NCI-H524 (cell line): ENCODE measurements around the gene FEM1B.

ENCODE experiments used
- DNase-seq, 2 experiments: peaks; one replicate each; lab custom pipeline; 2025; lab: John Stamatoyannopoulos, UW

The FEM1B gene

DNA sequence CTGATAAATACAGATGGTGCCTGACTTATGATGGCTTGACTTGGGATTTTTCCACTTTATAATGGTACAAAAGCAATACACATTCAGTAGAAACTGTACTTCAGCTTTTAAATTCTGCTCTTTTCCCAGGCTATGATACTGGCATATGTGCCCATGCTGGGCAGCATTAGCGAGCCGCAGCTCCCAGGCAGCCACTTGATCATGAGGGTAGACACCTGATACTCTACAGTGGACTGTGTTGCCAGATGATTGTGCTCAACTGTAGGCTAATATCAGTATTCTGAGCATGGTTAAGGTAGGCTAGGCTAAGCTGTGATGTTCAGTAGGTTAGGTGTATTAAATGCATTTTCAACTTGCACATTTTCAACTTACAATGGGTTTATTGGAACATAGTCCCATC, 17.7 kb upstream of the FEM1B start:
- DNase-seq, result peak; percentile 80 to 89

DNA sequence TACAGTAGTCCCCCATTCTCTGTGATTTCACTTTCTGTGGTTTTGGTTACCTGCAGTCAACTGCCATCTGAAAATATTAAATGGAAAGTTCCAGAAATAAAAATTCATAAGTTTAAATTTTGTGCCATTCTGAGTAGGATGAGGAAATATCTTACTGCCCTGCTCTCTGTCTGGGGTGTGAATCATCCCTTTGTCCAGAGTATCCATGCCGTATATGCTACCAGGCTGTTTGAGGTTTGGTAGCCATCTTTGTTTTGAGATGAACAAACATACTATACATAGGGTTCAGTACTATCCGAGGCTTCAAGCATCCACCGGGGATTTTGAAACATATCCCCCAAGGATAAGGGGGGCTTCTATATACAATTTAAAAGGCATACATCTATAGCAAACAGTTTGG, 16.3 kb upstream of the FEM1B start:
- no peak for DNase-seq

DNA sequence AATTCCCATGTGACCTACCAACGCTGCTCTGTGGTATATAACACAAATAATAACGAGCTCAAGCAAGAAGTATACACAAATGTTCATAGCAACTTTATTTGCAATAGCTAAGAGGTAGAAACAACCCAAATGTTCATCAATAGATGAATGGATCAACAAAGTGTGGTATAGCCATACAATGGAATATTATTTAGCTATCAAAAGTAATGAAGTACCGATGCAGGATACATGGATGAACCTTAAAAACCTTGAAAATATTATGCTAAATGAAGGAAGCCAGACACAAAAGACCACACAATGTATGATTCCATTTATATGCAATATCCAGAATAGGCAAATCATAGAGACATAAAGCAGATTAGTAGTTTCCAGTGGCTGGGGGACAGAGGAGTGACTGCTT, 15.6 kb upstream of the FEM1B start:
- no peak for DNase-seq

DNA sequence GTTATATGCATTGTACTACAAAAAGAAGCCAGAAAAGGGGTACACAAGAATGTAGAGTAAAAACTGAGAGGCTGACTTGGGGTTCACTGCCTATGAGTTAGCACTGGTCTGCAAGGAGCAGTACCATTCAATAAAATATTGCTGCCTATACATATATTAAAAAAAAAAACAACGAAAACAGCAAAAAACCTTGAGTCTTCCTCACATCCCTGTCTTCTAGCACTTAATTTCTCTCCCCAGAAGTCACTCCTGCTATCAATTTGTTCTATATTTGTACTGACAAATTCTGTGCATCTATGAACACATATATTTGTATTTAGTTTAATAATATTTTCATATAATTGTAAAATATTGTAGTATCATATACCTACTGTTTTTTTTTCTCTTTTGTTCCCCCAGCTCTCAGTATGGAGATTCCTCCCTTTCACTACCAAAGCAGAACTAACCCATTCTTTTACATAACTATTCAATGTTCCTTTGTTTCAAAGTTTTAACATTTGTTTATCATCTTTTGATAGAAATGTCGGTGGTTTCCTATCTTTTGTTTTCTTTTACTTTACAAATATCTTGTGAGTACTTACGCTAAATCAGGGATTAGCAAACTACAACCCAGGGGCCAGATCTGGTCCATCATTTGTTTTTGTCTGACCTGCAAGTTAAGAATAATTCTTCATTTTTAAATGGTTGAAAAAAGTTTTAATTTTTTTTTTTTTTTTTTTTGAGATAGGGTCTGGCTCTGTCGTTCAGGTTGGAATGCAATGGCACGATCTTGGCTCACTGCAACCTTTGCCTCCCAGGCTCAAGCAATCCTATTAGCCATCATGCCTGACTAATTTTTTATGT, 14.8 kb upstream of the FEM1B start:
- no peak for DNase-seq

DNA sequence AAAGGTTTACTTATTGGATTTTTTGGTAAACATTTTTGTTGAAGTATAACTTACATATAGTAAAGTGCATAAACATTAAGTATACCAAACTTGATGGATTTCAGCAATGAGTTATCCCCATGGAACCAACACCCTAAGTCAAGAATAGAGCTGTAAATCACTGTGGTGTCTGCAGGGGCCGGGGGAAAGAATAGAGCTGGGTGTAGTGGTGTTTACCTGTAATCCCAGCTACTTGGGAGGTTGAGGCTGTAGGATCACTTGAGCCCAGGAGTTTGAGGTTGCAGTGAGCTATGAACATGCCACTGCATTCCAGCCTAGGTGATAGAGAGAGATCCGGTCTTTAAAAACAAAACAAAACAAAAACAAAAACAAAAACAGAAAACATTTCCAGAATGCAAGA, 13.3 kb upstream of the FEM1B start:
- DNase-seq, result no peak

DNA sequence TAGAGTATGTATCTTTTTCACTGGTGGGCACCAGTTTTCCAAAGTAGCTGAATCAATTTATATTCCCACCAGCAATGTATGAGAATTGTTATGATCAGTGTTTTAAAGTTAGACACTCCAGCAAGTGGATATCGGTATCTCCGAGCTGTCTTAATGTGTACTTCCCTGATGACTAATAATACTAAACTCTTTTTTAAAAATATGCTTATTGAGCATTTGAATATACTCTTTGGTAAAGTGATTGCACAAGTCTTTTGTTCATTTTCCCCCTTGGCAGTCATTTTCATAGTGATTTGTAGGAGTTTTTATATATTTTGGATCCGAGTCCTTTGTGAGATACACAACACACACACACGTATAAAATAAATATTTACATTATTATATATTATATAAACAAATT, 12.5 kb upstream of the FEM1B start:
- no peak for DNase-seq

DNA sequence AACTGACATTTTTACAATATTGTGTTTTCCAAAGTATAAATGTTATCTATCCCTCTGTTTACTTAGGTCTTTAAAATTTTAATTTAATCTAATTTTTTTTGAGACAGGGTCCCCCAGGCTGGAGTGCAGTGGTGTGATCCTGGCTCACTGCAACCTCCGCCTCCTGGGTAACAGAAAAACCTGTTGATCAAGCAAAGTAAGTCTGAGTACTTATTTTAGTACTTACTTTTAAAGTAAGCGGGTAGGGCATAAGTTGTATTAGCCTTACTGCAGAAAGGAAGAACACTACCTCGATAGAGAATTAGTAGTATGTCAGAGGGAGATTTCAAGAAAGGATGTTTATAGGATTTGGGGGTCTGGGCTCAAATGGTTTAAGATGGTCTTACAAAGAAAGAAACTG, 11.9 kb upstream of the FEM1B start:
- no peak for DNase-seq

DNA sequence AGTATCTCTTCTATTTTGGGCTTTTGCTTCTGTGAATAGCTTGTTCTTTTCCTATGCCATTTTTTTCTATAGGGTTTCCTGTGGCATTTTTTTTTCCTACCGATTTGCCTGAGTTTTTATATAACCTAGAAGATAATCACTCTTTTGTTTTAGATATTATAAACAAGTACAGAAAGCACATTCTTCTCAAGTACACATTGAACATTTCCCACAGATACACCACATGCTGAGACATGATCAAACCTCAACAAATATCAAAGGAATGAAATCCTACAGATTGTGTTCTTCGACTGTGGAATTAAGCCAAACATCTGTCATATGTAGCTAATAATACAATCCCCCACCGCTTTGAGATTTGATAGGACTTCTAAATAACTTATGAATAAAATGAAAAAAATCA, 9.1 kb upstream of the FEM1B start:
- peak in 1 of 2 experiments; percentile 35 for DNase-seq

DNA sequence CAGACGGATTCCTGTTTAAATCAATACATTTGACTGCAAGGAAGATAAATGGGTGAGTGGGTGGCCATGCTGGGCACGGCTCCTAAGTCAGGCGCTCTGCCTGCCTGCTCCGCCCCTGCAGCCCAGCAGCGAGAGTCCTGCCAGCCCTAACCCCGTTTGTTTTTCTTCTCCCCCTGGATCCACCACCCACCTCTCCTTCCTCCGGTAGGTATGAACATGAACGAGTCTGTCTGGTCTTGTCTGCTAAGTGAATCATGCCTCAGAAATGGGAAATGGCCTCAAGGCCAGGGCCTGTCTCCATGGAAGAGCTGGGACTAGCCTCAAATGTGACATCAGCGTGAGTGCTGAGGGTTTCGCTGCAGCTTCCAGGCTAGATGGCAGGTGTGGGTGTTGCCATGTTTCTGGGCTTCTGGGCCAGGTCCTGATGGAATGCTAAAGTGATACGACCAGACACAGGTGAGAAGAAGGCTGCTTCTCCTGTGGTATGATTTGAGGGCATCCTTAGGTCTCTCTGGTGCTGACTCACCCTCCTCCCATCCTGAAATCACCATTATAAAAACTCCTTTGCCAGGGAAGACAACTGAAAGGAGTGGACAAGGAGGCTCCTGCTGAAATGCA, 5.6 kb upstream of the FEM1B start:
- no peak for DNase-seq

DNA sequence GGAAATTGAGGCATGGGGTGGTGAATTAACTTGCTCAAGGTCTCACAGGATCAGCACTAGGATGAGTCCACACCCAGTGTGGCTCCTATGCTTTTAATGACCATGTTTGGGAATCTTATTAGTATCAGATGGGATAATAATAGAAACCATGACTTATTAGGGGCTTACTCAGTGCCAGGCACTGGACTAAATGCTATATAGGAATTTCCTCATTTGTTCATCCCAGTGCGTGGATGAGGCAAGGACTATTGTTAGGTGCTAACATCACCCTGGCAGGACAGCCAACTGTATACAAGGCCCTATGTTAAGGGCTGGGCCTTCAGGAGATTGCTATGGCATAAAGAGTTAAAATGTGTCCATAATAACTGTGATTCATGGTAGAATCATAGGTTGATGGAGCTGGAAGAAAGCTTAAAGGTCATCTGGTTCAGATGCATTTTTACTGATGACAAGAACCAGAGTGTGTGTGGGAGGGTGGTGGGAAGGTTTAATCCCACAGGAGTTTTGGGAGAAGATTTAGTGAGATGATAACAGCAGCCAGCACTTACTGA, 4.7 kb upstream of the FEM1B start:
- no peak for DNase-seq

DNA sequence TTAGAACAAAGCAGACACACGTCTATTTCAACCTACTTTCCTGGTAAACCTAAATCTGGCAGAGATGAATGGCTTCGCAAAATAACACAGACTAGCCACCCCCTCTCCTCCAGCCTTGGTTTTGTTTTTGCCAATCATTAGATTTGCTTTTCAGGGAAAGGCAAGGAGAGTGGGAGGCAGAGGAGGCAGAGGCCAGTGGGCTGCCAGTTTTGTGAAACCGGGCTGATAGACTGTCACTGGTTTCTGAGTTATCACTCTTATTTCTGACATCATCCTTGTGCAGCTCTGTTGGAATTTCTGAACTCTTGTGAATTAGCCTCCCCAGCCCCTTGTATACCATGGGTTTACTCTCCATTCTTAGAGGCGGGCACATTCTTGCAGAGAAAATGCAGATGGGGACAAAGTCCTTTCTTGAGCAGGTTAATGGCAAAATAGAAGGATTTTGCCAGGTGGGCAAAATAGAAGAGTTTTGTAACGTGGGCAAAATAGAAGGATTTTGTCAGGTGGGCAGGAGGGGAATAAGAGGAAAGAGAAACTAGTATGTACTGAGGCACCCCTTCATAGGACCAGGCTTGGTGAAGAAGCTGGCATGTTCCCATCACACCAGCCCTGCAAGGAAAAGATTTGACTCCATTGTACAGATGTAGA, 3.2 kb upstream of the FEM1B start:
- DNase-seq, result no peak

DNA sequence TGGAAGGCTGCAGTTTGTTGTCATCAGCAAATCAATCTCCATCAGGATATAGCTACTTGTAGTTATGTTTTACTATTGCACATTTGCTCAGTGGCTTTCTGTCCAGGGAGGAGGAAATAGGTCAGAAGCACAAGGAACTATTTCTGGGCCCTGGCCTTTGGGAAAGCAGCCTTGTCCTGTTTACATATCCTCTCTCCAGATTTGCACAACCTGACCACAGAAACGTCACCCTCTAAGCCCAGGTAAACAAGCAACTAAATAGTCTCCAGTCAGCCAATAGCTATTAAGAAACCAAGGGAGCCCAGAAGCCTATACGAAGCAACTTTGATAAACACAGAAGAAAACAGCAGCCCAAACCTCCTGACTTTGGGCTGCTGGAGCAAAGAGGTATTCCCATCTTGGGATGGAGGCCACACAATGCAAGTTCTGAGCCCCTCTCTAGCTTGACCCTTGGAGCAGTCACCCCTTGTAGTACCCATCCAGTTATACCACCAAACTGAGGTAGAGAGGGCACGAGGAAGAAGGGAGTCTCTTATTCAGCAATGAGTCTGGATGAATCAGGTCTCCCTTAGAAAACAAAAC, 2.3 kb upstream of the FEM1B start:
- no peak for DNase-seq

DNA sequence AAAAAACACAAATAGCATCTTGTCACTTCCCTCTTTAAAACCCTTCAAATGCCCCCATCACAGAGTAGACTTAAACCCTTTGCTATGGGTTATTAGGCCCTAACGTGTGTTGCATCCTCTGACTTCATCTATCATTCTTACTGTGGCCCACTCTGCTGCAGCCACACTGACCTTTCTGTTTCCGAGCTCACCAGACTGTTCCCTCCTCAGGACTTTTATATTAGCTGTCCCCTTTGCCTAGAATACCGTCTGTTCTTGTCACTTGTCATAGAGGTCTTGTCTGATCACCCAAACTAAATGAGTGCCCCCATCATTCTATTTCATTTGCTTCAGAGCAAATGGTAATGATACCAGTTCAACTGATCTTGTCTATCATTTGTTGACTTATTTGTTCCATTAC, 877 bp upstream of the FEM1B start:
- no peak for DNase-seq

DNA sequence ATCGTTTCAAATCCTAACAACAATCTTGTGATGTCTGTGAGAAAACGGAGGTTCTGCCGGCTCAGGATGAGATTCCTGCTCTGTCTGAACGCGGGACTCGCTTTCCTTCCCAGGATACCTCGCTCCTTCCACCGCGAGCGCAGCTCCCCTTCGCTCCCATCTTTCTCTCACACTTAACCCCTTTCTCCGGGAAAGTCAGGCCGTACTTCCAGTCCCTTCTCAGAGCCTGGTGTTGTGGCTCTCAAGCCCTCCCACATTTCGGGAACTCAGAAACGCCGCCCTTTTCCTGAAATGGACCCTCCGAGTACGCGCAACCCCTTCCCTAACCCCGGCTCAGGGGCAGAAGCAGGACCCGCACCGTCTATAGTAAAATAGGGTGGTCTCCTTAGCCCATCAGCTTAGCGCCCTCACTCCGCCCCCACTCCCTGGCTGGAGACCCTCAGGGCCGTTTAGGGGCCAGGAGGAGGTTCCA, 378 bp upstream of the FEM1B start:
- DNase-seq, result peak; percentile 78 to 82

DNA sequence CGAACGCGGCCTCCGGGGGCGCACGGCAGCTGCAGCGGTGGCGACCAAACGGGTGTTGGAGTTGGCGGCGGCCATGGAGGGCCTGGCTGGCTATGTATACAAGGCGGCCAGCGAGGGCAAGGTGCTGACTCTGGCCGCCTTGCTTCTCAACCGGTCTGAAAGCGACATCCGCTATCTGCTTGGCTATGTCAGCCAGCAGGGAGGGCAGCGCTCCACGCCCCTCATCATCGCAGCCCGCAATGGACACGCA, 725 bp downstream of the FEM1B start:
- peak; percentile 72 to 74 for DNase-seq

DNA sequence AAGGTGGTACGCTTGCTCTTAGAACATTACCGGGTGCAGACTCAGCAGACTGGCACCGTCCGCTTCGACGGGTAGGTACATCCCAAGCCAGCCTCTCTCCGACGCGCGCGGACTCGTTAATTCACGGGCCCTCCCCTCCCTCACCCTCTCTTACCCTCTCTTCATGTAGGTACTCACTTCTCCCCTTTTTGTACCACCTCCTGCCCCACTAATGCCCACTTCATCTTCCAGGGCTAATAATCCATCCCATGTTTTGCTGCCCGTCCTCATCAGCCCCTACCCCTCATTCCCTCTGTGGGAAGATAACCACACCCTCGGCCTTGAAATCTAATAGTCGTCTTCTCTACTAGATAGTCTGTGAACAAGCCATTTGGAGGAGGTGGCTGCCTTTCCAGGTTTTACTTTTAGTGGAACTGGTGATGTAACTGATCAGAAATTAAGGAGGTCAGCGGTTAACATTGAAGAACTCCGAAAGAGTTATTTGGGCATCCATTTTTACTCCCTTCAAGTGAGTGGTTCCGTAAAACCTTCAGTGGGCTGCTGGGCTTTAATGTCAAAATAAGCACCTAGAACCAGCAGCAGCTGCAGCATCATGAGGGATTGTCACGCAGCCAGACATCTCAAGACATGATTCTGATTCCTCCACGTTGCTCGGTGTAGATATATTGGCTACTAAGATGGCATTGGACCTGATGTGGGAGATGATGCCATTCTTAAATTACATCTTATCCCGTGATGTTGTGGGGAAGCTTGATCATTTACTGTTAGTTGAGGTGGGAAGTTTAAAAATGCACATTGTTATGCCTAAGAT, 1.3 kb downstream of the FEM1B start:
- DNase-seq, result peak; percentile 72 to 79

DNA sequence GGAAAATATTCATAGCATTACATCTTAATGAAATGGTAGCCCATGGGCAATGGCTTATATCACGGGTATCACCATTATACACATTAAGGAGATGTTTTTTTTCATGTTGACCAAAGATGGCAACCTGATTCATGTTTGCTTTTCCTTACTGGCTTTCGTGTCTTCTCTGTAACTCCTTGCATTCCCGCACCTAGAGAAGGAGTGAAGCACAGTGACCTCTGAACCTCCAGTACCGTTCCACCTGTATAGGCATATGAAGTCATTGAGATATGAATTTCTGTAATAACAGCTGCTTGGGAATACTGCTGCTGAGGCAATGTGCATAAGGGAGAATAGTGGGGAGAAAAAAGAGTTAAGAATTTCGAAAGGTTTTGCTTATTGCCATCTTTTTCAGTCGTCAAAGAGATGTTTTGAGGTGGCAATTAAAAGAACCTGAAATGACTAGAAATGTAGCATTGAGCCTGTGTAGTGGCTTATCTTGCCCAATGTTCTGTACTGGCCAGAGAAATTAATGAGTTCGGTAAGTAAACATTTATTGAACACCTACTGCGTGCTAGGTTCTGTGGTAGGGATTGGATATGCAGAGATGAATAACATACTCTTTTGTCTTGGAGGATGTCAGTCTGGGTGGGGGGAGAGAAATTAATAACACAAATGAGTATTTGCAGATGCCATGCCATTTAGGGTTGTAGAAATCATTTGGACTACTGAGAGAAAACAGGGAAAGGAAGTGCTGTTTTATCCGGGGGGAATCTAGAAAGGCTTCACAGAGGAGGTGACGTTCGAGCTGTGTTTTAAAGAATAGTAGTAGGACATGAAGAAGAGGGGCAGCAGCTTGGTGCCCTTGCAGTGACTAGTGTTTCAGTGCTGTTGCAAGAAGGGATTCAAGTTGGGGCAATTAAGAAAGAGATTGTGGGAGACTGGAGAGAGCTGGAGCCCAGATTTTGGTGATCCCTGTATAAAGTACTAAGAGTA, 2.5 kb downstream of the FEM1B start:
- DNase-seq, result peak in 1 of 2 experiments; percentile 11

DNA sequence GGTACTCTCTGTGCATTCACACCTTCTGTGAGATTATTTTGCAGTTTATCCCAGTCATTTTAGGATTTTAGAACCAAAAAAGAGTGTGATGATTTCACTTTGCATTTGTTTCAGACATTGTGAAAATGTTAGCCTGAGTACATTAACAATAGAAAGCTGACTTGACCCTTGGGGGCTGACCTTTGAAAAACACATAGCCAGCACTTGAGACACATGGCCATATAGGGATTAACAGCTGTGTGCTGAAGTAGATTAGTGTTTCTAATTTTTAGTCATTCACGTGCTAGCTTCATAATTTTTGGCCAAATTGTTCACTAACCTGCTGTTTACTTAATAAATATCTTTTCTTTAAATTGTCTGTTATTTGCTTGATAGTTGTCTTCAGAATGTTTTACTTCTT, 3.5 kb downstream of the FEM1B start:
- DNase-seq, result no peak

DNA sequence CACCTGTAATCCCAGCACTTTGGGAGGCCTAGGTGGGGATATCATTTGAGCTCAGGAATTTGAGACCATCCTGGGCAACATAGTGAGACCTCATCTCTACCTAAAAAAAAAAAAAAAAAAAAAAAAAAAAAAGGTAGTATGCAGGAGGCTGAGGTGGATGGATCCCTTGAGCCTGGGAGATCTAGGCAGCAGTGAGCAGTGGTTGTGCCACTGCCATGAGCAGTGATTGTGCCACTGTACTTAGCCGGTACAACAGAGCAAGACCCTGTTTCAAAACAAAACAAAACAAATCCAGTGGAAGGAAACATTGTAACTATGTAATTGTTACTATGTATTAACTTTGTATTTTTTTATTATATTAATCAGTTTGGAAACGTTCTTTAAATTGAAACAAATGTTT, 5.9 kb downstream of the FEM1B start:
- no peak for DNase-seq

DNA sequence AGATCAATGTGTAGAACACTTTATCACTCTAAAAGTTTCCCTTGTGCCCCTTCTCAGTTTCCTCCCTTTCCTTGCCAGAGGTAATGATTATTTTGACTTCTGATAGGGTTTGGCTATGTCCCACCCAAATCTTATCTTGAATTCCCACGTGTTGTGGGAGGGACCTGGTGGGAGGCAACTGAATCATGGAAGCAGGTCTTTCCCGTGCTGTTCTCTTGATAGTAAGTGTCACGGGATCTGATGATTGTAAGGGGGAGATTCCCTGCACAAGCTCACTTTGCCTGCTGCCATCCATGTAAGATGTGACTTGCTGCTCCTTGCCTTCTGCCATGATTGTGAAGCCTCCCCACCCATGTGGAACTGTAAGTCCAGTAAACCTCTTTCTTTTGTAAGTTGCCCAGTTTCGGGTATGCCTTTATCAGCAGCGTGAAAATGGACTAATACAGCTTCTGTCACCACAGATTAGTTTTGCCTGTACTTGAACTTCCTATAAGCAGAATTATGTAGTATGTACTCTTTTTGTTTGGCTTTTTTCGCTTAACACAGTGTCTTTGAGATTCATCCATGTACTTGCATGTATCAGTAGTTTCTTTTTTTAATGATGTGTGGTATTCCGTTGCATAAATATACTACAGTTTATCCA, 7.2 kb downstream of the FEM1B start:
- DNase-seq, result no peak
